GM19324 (cell line): ENCODE measurements around the gene BRD3.

Experiments used
- ATAC-seq: cut with Tn5 transposase; IDR thresholded peaks from one replicate; pipeline ENCODE4 v1.9.1; 2021; ENCODE audit warnings: mild to moderate bottlenecking, moderate library complexity; ENCODE audit not compliant: unreplicated experiment, low FRiP score

The BRD3 gene

GRCh38 chr9:133981589-133981957 lies 86.3 kb downstream of the BRD3 start:
- no peak for ATAC-seq

- ATAC-seq: no peak
Measured at GRCh38 chr9:133980864-133981588, 86.8 kb downstream of the BRD3 start.
